LoVo (cell line): Measurements from ENCODE around the gene MAMDC2.
"Not testable (repeated sequence)": the region's sequence is repeated elsewhere in the genome, so short reads cannot be mapped to it uniquely, and the experiment has no call there.

Experiments used
- DNase-seq: peaks from one replicate; pipeline ENCODE4 v3.0.0-alpha.2; 2016; ENCODE audit warnings: low spot score

Gene MAMDC2

DNA sequence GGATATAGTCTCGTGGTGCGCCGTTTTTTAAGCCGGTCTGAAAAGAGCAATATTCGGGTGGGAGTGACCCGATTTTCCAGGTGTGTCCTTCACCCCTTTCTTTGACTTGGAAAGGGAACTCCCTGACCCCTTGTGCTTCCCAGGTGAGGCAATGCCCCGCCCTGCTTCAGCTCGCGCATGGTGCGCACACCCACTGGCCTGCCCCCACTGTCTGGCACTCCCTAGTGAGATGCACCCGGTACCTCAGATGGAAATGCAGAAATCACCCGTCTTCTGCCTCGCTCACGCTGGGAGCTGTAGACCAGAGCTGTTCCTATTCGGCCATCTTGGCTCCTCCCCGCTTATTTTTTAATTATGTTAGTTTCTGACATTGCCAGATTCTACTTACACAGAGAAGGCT is 161.1 kb downstream of the MAMDC2 start:
- not testable (repeated sequence) for DNase-seq

DNA sequence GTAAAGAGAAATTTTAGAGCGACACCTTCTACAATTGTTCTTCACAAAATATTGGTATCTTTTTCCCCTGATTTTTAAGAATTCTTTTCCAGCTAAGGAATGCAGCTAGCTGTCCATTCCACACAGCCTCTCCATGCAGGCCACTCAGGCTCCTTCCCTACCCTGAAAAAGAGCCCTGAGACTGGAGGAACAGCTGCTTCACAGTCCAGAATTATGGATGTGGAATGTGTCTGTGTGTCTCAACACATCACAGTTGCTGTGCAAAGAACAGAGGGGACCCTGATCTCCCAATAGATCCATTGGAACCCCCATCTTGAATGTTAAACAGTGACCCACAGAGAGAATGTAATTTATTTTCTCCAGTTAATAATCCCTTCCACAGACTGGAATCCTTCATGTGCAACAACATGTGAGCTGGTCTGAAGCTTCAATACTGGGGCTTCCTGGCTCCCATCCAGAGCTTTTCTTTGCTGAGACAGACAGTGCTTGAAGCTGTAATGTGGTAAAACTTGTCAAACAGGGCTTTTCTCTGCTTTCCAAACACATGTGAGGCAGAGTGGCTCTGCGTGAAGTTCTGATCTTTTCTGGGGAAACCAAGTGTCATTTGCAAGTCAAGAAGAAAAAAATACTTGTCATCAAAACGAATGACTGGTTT is 161.8 kb downstream of the MAMDC2 start:
- DNase-seq: no peak

DNA sequence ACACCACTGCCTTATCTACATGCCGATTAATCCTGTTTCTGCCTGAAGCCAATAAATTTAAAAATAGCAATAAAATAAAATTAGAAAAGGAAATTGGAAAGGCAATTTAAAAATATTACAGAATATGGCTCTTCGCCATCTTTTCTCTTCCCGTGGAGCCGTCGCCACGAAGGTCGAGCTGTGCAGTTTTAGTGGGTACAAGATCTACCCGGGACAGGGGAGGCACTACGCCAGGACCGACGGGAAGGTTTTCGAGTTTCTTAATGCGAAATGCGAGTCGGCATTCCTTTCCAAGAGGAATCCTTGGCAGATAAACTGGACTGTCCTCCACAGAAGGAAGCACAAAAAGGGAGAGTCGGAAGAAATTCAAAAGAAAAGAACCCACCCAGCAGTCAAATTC is 173.4 kb downstream of the MAMDC2 start:
- DNase-seq: no peak

DNA sequence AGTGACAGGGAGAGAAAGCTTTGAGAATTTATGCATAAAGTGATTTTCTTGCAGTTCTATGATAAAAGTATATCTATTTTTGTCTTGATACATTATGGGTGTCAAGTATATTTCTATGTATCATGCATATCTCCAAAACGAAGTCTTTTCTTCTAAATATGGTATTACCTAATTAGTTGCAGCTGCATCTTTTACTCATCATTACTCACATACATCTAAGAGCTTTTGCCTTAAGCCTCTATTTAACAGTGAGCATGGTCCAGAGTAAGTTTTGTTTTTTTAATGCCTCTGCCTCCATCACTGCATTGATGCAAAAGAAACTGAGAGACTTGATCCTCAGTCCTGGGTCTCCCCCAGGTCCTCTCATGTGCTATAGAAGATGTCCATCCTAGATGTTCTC is 175.1 kb downstream of the MAMDC2 start:
- DNase-seq: no peak

DNA sequence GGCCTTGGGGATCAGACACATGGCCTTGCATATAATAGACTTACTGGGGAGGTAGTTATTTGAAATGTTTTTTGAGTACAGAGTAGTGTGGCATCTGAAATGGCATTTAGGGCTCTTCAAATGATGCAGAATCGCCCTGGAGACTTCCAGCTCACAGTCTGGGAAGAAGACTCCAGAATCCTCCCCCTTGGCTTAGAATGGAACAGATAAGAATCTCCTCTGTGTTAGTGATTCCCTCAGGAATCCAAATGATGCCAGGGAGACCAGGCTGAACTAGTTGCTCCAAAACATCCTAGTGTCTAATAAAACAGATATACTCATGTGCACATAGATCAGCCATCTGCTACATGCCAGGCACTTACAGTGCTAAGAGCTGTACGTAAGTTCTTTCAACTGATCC is 176.6 kb downstream of the MAMDC2 start:
- DNase-seq: no peak

DNA sequence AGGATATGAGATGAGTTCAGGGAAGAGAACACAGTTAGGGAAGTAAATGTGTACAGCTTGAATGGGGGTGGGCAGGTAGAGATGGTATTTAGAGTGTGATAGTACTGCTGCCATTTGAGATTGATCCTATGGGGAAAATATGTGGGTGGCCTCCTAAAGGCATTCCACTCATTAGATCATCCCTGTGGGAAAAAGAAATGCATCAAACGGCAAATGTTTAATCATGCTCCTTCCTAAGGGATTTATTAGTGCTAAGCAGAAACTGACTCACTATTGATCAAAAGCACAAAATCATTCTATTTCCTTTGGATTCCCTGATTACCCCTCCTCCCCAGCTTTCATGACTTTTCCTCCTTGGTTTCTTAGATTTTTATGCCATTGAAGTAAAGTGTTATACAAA is 178.7 kb downstream of the MAMDC2 start:
- DNase-seq: no peak

DNA sequence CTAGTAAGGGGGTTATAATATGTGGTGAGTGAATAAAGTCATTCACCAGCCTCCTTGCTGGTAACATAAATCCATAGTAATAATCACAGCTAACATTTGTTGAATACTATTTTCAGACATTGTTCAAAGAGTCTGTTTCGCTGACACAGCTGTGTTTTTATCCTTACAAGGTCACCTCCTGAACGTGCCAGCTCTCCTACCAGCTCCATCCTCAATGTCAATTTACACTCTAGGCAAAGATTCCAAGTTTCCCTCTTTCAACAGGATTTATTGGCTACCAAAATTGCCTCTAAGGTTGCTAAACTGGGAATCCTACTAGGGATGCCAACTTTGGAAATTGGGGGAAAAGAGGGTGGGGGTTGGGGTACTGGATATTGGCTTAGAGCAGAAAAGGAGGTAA is 184.5 kb downstream of the MAMDC2 start:
- DNase-seq: no peak

DNA sequence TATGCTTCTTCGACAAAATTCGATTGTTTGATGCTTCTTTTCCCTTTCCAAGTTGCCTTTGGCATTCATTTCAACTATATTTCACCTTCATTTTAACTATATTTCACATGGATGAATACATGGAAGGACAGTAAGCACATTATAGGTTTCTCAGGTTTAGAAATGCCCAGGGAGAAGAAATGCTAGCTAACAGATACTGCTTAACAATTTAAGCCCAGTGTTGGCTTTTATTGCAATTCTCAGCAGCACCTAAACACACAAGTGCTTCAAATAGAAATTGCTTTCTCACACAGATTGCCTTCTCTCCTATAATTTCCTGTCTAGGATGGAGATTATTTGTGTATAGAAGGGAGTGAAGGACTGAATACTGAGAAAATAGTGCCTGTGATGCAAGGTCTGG is 185.0 kb downstream of the MAMDC2 start:
- no peak for DNase-seq

DNA sequence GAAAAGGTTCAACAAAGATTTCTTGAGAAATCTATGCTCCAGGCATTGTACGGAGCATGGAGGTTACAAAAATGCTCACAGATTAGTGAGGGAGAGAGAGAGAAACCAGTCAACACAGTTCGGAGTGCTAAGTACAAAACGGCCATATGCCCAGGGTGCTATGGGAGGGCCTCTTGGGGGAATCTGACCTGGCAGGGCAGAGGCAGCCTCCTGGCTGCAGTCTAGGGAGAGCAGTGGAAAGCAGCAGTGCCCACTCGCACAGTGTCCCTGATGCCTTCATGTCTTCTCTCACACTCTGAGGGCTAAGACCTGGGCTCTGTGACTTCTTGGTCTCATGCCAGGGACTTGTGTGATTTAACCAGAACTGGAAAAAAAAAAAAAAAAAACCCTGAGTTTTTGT is 185.4 kb downstream of the MAMDC2 start:
- no peak for DNase-seq

DNA sequence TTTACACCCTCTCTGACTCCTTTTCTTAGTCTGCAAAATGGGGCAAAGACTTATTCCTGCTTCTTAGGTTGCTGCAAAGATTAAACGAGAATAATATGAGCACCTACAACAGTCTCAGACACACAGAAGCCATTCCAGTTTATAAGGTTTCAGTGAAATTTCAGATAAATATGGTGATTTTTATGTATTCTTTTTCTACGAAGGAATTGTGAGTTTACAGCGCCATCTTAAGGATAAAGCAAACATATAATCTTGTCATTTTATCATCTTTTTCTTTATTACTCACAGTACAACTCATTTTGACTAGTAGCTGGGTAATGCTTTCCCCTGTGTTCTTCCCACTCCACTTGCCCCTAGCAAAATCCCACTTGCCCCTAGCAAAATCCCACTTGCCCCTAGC is 185.9 kb downstream of the MAMDC2 start:
- DNase-seq: no peak

DNA sequence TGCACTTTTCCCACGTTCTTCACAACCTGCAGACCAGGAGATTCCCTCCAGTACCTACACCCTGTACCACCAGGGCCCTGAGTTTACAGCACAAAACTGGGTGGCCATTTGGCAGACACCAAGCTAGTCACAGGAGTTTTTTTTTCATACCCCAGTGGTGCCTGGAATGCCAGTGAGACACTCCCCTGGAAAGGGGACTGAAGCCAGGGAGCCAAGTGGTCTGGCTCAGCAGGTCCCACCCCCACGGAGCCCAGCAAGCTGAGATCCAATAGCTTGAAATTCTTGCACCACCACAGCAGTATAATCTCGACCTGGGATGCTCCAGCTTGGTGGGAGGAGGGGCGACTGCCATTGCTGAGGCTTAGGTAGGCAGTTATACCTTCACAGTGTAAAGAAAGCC is 188.8 kb downstream of the MAMDC2 start:
- DNase-seq: no peak

DNA sequence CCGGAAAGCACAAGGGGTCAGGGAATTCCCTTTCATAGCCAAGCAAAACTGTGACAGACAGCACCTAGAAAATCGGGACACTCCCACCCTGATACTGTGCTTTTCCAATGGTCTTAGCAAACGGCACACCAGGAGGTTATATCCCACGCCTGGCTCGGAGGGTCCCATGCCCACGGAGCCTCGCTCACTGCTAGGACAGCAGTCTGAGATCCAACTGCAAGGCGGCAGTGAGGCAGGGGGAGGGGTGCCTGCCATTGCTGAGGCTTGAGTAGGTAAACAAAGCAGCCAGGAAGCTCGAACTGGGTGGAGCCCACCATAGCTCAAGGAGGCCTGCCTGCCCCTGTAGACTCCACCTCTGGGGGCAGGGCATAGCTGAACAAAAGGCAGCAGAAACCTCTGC is 190.6 kb downstream of the MAMDC2 start:
- DNase-seq: not testable (repeated sequence)

DNA sequence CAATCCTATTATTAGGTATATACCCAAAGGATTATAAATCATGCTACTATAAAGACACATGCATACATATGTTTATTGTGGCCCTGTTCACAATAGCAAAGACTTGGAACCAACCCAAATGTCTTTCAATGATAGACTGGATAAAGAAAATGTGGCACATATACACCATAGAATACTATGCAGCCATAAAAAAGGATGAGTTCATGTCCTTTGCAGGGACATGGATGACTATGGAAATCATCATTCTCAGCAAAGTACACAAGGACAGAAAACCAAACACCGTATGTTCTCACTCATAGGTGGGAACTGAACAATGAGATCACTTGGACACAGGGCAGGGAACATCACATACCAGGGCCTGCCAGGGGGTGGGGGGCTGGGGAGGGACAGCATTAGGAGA is 202.3 kb downstream of the MAMDC2 start:
- DNase-seq: not testable (repeated sequence)

DNA sequence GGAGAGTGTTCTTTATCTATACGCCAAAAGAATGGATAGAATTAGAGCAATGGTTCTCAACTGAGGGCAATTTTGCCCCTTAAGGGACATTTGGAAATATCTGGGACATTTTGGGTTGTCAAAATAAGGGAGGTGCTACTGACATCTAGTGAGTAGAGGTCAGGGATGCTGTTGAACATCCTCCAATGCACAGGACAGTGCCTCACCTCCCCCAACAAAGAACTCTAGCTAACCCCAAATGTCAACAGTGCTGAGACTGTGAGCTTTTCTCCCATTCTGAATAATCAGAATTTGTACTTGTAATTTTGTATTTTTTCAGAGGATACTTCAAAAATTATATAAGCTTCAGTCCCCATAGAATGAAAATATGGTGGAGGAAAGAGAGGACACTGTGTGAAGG is 206.6 kb downstream of the MAMDC2 start:
- DNase-seq: no peak

DNA sequence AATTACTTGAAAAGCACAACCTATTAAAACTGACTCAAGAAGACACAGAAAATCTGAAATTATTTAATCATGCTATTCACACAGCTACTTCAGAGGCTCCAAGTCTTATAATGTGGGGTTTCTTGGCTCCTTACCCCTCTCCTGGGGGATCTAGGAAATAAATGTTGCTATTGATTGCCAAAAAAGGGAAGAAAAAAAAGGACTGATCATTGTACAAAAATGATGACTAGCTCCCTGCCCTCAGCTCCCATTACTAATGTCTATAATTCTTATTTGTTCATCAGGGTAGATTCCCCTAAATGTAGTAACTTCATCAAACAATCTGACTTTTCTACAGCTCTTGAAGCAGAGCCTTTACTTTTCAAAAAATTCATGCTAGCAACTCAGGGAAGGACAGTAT is 211.8 kb downstream of the MAMDC2 start:
- DNase-seq: no peak

DNA sequence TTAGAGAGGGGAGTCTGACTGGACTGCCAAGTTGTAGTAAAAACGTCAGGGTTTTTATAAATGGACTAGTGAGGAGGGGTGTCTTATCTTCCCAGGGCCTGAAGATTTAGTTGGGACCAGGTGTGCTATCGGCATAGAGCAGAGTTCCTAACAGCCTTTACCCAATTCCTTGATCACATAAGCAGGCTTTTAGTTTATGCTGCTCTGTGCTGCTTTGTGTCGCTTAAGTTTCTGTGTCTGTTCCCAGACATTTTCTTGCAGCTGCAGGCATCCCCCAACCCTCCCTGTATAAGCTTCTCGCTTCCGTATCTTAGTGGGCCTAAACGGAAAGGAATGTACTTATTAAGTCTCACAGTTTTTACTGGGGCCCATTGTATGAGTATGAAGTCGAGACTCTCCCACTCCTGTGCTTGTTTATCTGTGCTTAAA is 212.5 kb downstream of the MAMDC2 start:
- no peak for DNase-seq

DNA sequence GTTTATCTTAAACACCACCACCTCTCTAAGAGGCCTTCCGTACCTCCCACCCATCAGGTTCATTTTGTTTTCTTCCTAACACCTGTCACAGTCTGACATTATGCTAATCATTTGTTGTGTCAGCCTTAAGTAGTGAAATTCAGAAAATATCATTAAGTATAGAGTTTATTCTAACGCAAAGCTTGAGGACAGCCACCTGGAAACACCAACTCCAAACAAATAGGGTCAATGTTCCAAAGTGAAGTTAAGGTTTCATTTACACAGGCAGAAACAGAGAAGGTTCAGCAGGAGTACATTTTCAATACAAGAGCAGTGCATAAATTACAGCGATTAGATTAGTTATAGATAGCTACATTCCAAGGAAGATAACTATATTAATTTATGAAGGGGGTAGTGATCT is 213.9 kb downstream of the MAMDC2 start:
- no peak for DNase-seq

DNA sequence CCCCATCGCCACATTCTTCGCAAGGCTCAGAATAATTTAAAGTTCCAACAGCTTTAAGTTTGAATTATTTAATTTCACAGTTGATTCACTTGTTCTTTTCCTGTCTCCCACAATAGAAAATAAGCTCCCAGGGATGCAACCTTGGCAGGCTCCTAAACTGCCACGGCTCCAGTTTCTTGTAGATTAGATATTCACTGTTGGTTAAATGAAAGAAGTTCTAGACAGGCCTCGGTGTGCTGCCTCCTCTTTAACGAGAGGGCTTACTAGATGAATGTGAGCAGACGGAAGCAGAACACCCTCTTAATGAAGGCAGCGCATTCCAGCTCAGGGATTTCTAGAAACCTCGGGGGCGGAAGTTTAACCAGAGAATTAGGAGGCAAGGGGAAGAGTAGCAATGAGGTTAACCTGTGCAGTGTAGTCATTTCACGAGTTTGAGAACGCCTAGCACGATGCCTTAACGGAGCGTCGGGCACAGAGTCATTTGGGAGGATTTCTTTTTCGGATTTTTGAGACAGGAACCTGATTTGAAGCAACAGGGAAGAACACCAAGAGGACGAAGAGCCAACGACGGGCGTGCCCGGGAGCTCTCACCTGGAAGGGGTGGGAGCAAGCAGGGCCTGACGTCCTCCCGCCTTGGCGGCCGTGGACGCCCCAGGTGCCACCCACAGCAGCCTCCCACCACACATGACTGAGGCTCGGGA is 214.5 kb downstream of the MAMDC2 start:
- peak; percentile 32 for DNase-seq

DNA sequence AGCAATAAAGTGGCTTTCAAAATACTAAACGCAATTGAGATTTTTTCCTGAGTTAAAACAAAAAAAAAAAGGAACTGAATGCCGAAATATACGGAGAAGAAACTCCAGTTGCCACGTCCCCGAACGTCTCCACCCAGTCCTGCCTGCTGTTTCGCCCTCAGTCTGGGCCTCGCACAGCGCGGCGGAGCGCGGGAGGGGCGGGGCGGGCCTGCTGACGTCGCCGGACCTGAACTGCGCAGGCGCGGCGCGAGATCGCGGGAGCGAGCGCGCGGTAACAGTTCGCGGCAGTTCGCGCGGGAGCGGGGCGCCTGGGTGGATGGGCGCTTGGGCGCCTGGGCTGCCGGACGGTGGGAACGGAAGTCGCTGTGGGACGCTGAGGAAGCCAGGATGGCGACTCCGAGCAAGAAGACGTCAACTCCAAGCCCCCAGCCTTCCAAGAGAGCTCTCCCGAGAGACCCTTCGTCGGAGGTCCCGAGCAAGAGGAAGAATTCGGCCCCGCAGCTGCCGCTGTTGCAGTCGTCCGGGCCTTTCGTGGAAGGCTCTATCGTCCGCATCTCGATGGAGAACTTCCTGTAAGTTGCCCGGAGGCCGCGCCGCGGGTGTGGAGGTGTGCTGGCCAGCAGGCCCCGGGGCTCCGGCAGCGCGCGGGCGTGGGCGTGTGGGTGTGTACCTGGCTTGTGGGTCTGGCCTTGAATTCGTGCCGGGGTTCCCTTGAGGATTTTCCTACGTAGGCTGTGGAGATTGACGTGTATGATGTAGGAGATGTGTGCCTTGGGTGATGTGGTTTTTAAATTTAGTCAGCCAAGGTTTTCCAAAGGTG is 215.3 kb downstream of the MAMDC2 start, which contains the start of gene SMC5:
Gene SMC5 (plus strand): TSS at position 287 of the 820 bp plus-strand sequence. CDS start 101 bp downstream, at position 388.
- DNase-seq: peak; percentile 93

DNA sequence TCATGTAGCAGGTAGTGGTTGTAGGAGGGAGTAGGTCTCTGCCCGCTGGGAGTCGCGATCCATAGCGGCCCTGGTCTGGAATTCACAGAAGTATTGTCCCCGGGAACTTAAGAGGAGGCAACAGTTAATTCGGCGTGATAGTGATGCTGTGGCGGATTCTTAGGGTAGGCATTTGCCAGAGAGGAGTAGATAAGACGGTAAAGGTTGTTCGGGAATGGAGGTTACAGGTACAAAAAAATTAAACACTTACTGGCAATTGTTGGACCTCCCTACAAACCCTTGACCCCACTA is 215.8 kb downstream of the MAMDC2 start:
- no peak for DNase-seq

DNA sequence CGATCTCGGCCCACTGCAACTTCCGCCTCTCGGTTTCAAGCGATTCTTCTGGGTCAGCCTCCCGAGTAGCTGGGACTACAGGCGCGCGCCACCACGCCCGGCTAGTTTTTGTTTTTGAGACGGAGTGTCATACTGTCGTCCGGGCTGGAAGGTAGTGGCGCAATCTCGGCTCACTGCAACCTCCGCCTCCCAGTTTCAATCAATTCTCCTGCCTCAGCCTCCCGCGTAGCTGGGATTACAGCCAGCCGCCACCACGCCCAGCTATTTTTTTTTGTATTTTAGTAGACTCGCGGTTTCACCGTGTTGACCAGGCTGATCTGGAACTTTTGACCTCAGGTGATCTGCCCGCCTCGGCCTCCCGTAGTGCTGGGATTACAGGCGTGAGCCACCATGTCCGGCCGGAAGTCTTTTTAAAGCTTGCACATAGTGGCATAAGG is 216.4 kb downstream of the MAMDC2 start:
- DNase-seq: no peak

DNA sequence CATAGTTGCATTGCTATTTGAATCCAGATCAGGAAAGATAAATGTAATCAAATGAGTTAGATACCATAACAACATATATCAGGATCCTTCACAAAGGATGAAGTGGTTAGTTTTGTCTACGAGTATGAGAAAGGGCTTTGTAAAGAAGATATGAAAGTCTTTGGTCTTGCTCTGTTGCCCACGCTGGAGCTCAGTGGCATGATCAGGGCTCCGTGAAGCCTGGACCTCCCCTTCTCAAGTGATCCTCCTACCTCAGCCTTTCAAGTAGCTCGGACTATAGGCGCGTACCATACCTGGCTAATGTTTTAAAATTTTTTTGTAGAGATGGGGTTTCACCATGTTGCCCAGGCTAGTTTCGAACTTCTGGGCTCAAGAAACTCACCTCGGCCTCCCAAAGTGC is 217.0 kb downstream of the MAMDC2 start:
- DNase-seq: no peak
